Thoracic aorta (tissue), 2 donors: ENCODE measurements around the gene VSTM2L. TPM values are rescaled to one million over a fixed set of nuclear protein-coding genes. Genes with fewer than 3 reads are reported as not detected.

Experiments
- ATAC-seq: fragments of 150-250 bp; one replicate; pipeline ENCODE4 v1.8.0; 2017; ENCODE audit warnings: low read depth; ENCODE audit not compliant: insufficient number of reproducible peaks, low FRiP score
- DNase-seq: peaks from one replicate; pipeline ENCODE4 v3.0.0-alpha.2; 2020; ENCODE audit warnings: low spot score
- H3K27ac ChIP-seq, 2 donors: fragments of 200-600 bp; sonication (generic); 1 replicate in 1 of 2; 2 replicates in 1 of 2; pipeline ENCODE4 v1.5.1; 2016; ENCODE audit warnings: mild to moderate bottlenecking in 2 of 2, moderate library complexity in 2 of 2
- H3K27me3 ChIP-seq: fragments of 200-600 bp; sonication (generic); replicated peaks from 2 replicates; pipeline ENCODE4 v1.6.0; 2016; ENCODE audit warnings: mild to moderate bottlenecking; ENCODE audit not compliant: insufficient read depth
- H3K36me3 ChIP-seq: fragments of 200-600 bp; sonication (generic); one replicate; pipeline ENCODE4 v1.5.1; 2016
- H3K4me1 ChIP-seq, 2 donors: fragments of 200-600 bp; sonication (generic); 1 replicate in 1 of 2; 2 replicates in 1 of 2; pipeline versions ENCODE4 v1.5.1 to v1.6.0; 2016; ENCODE audit warnings: low read depth in 2 of 2, mild to moderate bottlenecking in 1 of 2; ENCODE audit not compliant: control insufficient read depth in 1 of 2
- H3K4me3 ChIP-seq: fragments of 200-600 bp; sonication (generic); 2 replicates; pipeline ENCODE4 v1.5.1; 2016; ENCODE audit warnings: mild to moderate bottlenecking
- H3K9me3 ChIP-seq: fragments of 200-600 bp; sonication (generic); 2 replicates; pipeline ENCODE4 v1.5.1; 2016
- total RNA-seq, 2 donors: library from RNA; depleted of rRNA; stranded (reverse); fragments of >200 nt; gene quantifications; one replicate each; pipeline versions ENCODE4 v1.1.0 to v1.2.3, GENCODE V29; 2016
- TF ChIP-seq, protein P1 (sequence below): fragments of 200-600 bp; sonication (generic); IDR thresholded peaks from one replicate; pipeline ENCODE4 v1.5.1; 2019; ENCODE audit warnings: antibody characterized with exemption

Gene VSTM2L
- total RNA-seq, 2 donors from 2014 or later = 0.68 to 5.4 TPM

DNA sequence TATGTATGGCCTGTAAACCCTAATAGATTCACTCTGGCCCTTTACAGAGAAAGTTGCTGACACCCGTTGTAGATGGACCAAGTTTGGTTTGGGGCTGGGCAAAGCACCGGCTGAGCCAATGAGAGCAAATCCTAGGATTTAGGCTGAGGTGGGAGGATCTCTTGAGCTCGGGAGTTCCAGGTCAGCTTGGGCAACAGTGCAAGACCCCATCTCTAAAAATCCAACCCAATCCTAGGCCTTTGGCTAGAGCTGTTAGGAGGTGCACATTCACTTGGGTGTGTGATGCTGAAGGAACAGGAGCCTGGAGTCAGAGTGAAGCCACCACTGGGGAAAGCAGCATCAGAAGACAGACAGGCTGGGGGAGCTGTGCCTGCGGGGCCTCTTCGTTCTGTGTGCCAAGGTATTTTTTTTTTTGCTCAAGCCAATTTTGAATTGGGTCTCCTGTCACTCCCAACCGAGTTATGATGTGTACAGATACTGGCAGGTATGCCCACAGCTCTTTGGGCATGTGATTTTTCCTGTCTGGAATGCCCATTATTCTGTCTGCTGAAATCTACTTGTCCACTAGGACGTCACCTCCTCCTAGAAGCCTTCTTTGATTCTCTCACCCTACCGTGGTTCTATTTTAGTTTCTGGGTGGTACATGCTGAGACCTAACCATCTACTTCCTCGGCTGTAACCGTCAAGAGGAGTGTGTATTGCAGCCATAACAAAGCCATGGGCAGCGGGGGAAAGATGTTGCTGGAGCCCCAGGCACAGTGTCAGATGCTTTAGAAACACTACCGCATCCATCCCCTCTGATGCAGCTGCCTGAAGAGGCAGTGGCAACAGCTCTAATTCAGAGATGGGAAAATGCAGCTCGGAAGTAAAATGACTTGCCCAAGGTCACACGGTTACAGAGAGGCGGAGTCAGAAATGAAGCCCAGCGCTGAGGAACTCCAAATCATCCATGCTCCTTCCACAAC, 76.4 kb downstream of the VSTM2L start:
- no peak for DNase-seq
- ATAC-seq = no peak
- Histone ChIP-seq H3K4me1 (peaks cover 0 to 6% of the 10 kb centered on the region in 2 donors), H3K4me3 (no peak overlapping the region), H3K27me3 (no peaks in the 10 kb centered on the region), H3K9me3 (no peaks in the 10 kb centered on the region), H3K36me3 (peaks cover 13% of the 10 kb centered on the region), H3K27ac (no peak overlapping the region)
- TF ChIP-seq, protein P1, sequence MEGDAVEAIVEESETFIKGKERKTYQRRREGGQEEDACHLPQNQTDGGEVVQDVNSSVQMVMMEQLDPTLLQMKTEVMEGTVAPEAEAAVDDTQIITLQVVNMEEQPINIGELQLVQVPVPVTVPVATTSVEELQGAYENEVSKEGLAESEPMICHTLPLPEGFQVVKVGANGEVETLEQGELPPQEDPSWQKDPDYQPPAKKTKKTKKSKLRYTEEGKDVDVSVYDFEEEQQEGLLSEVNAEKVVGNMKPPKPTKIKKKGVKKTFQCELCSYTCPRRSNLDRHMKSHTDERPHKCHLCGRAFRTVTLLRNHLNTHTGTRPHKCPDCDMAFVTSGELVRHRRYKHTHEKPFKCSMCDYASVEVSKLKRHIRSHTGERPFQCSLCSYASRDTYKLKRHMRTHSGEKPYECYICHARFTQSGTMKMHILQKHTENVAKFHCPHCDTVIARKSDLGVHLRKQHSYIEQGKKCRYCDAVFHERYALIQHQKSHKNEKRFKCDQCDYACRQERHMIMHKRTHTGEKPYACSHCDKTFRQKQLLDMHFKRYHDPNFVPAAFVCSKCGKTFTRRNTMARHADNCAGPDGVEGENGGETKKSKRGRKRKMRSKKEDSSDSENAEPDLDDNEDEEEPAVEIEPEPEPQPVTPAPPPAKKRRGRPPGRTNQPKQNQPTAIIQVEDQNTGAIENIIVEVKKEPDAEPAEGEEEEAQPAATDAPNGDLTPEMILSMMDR = no peak

DNA sequence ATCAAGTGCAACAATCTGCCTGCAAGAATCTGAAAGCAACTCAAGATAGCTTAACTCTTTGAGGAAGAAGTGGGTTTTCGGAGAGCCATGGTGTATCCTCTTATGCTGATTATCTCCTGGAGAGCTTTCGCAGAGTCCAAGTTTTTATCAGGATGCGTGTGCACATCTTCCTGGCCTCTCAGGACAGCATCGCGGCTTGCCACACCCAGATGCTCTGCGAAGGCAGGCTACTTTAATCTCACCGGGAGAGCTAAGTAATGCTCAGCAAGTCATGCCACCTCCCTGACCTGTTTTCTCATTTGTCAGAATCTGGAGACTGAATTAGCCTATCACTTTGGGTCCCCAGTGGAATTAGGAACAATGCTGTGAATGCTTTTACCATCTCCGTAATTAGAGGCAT, 77.5 kb downstream of the VSTM2L start:
- Histone ChIP-seq H3K4me3 (no peak overlapping the region), H3K27ac (no peak overlapping the region), H3K9me3 (no peaks in the 10 kb centered on the region), H3K36me3 (peaks cover 13% of the 10 kb centered on the region), H3K27me3 (no peaks in the 10 kb centered on the region), H3K4me1 (peaks cover 0 to 11% of the 10 kb centered on the region in 2 donors)
- TF ChIP-seq, protein P1 = no peak
- DNase-seq (no peak), ATAC-seq (no peak)

DNA sequence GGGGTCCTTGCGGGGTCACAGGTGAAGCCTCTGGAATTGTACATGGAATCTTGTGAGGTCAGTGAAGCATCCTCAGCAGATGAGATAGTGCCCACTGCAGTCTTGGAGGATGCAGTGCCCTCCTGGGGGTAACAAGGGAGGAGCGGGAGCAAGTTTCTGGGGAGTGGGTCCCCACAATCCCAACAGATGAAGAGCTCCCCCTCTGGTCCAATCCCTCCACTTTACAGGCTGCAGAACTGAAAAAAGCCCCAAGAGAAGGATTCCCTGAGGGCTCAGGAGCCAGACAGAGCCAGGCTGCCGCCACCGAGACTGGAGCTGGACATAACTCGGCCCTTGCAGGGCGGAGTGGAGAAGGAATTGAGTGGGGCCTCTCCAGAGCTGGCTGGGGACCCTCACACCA, 77.9 kb downstream of the VSTM2L start:
- Histone ChIP-seq H3K4me3 (no peak overlapping the region), H3K4me1 (peaks cover 3 to 16% of the 10 kb centered on the region in 2 donors), H3K27me3 (no peaks in the 10 kb centered on the region), H3K9me3 (no peaks in the 10 kb centered on the region), H3K36me3 (peaks cover 13% of the 10 kb centered on the region), H3K27ac (no peak overlapping the region)
- TF ChIP-seq, protein P1 = no peak
- no peak for ATAC-seq
- DNase-seq = no peak

DNA sequence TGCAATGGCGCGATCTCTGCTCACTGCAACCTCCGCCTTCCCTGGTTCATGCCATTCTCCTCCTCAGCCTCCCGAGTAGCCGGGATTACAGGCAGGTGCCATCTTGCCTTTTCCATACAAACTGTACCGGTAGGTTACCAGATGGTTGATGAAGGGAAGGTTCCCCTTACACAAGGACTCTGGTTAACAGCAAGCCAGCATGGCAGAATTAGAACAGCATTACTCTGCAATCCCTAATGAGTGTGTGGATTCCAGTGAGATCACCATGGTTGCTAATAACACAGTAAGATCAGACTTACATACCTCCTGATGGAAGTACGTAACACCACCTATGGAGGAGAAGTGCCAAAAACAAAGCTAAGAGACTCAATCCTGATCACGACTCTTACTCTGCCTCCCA, 78.6 kb downstream of the VSTM2L start:
- no peak for DNase-seq
- Histone ChIP-seq H3K27ac (no peak overlapping the region), H3K4me3 (no peak overlapping the region), H3K4me1 (peaks cover 6 to 22% of the 10 kb centered on the region in 2 donors), H3K36me3 (peaks cover 13% of the 10 kb centered on the region), H3K9me3 (no peaks in the 10 kb centered on the region), H3K27me3 (no peaks in the 10 kb centered on the region)
- TF ChIP-seq, protein P1 = no peak
- ATAC-seq = no peak

DNA sequence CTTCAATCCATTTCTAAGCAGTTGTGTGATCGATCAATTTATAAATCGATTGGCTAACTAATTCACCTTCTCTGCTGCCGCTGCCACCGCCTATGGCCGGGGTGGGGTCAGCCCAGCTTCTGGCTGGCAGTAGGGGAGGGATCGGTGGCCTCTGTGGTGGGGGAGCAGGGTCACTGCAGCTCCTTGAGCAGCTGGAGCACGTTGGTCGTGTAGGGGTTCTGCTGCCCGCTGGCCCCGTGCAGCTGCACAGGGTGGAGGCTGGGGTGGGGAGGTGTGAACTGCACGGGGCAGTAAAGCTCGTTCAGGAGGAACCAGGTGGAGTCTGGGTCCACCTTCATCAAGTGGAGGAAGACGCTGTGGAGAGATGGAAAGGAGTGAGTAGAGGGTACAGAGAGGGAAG, 80.4 kb downstream of the VSTM2L start:
- no peaks in the 10 kb centered on the region for H3K9me3 ChIP-seq
- DNase-seq = no peak
- no peak for ATAC-seq
- peaks cover 13% of the 10 kb centered on the region for H3K36me3 ChIP-seq
- H3K4me3 ChIP-seq = no peak overlapping the region
- H3K27ac ChIP-seq = no peak overlapping the region
- peaks cover 16 to 37% of the 10 kb centered on the region in 2 donors for H3K4me1 ChIP-seq
- TF ChIP-seq, protein P1 = no peak
- no peaks in the 10 kb centered on the region for H3K27me3 ChIP-seq
